Stimulated activated naive CD8-positive, alpha-beta T cell treated with anti-CD3 and anti-CD28 coated beads, Interleukin-15, amount 100 ng/mL, for 72 hours (primary cell): ENCODE data around the gene CCDC51.
A peak's percentile ranks its signal among the peaks of the same experiment; 100 is the strongest.

Experiments
- ATAC-seq: fragments of 150-1000 bp; cut with Tn5 transposase; 2 replicates; pipeline ENCODE4 v1.10.0; 2021; ENCODE audit warnings: mild to moderate bottlenecking, moderate library complexity
- DNase-seq, 2 donors: peaks; one replicate each; pipeline ENCODE4 v3.0.0; 2021 to 2022
- H3K27ac Mint-ChIP-seq, 2 donors: one replicate each; pipeline ENCODE4 v1.8.0; 2022; ENCODE audit warnings: mild to moderate bottlenecking in 2 of 2, mixed read lengths in 2 of 2, moderate library complexity in 2 of 2
- H3K27me3 Mint-ChIP-seq: one replicate; pipeline ENCODE4 v1.8.0; 2022; ENCODE audit warnings: mixed read lengths
- H3K4me1 Mint-ChIP-seq: one replicate; pipeline ENCODE4 v1.8.0; 2022; ENCODE audit warnings: mild to moderate bottlenecking, mixed read lengths
- H3K4me3 Mint-ChIP-seq, 2 donors: one replicate each; pipeline ENCODE4 v1.8.0; 2022; ENCODE audit warnings: mild to moderate bottlenecking in 2 of 2, mixed read lengths in 2 of 2, moderate library complexity in 1 of 2
- H3K9me3 Mint-ChIP-seq, 2 donors: one replicate each; pipeline ENCODE4 v1.8.0; 2022; ENCODE audit warnings: mixed read lengths in 2 of 2

The CCDC51 gene

GRCh38 chr3:48431224-48432029 is 8.5 kb downstream of the CCDC51 start:
- H3K9me3 Mint-ChIP-seq = no peaks in the 10 kb centered on the region
- H3K27me3 Mint-ChIP-seq = peaks cover 27% of the 10 kb centered on the region
- no peak overlapping the region for H3K27ac Mint-ChIP-seq

DNA sequence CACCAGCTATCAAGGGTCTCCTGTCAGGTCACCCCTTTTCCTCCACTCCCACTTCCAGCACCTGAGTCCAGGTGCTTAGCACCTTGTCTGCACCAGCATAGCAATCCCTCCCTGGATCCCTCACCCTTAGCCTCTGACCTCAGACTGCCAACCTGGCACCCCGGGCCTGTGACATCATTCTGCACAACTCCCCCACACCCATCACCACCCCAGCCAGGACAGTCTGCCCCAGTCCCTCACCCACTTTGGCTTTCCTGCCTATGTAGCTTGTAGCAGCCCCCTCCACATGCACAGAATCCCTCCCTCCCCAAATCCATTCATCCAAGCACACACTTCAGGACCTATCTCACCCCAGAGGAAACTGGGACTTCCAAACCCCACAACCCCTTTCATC is 9.2 kb downstream of the CCDC51 start:
- Mint-ChIP-seq H3K4me3 (peak overlapping the region; percentile 83 to 85), H3K27ac (no peak overlapping the region), H3K27me3 (peaks cover 27% of the 10 kb centered on the region), H3K4me1 (peaks cover 24% of the 10 kb centered on the region), H3K9me3 (no peaks in the 10 kb centered on the region)
- ATAC-seq (no peak), DNase-seq (no peak)

More at GRCh38 chr3:48431224-48432029, 8.5 kb downstream of the CCDC51 start:
- no peak for DNase-seq
- H3K4me3 Mint-ChIP-seq = no peak overlapping the region
- no peak for ATAC-seq
- H3K4me1 Mint-ChIP-seq = peaks cover 24% of the 10 kb centered on the region

- H3K9me3 Mint-ChIP-seq = no peaks in the 10 kb centered on the region
- peaks cover 27% of the 10 kb centered on the region for H3K27me3 Mint-ChIP-seq
Measured at GRCh38 chr3:48429960-48430707, 9.8 kb downstream of the CCDC51 start, which contains the start of gene PLXNB1. Gene PLXNB1 (minus strand): TSS chr3:48430086. CDS start chr3:48424611, 5,475 bp downstream.

DNA sequence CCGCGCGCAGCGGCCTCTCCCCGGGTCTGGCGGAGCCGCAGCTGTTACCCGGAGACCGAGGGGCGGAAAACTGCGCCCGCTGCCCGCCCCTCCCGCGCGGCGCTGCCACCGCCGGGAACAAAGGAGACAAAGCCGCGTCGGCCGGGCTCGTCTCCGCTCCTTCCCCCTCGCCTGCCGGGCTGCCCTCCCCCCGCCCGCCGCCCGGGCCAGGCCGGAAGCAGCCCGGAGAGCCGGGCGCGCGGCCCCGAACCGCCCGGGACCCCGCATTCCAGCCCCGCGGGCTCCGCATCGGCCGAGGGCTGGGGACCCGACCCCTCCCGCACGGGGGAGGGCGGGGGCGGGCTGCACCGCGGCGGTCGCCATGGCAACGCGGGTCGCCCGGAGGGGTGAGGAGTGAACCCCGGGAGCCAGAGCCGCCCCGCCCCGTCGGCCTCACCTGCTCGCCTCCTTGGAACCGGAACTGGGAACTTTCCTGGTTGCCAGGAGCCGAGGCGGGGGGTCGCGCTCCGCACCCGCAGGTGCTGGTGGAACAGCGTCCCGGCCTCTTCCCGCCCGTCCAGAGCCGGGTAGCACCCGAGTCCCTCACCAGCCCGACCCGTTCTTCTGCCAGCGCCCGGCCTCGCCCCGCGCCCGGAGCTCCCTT is 10.5 kb downstream of the CCDC51 start:
- peaks cover 18% of the 10 kb centered on the region for H3K4me1 Mint-ChIP-seq
- peaks cover 27% of the 10 kb centered on the region for H3K27me3 Mint-ChIP-seq
- no peak overlapping the region for H3K27ac Mint-ChIP-seq
- peak; percentile 72 for ATAC-seq
- no peaks in the 10 kb centered on the region for H3K9me3 Mint-ChIP-seq
- H3K4me3 Mint-ChIP-seq = peak overlapping the region; percentile 83 to 85
- peak; percentile 50 to 51 for DNase-seq

More at GRCh38 chr3:48429960-48430707, 9.8 kb downstream of the CCDC51 start, which contains the start of gene PLXNB1:
- DNase-seq (peak in 1 of 2 donors; percentile 23), ATAC-seq (peak; percentile 40)
- peaks cover 24% of the 10 kb centered on the region for H3K4me1 Mint-ChIP-seq
- peak within 1 kb of the TSS; percentile 73 to 86 for H3K27ac Mint-ChIP-seq
- peak within 1 kb of the TSS; percentile 83 to 85 for H3K4me3 Mint-ChIP-seq

DNA sequence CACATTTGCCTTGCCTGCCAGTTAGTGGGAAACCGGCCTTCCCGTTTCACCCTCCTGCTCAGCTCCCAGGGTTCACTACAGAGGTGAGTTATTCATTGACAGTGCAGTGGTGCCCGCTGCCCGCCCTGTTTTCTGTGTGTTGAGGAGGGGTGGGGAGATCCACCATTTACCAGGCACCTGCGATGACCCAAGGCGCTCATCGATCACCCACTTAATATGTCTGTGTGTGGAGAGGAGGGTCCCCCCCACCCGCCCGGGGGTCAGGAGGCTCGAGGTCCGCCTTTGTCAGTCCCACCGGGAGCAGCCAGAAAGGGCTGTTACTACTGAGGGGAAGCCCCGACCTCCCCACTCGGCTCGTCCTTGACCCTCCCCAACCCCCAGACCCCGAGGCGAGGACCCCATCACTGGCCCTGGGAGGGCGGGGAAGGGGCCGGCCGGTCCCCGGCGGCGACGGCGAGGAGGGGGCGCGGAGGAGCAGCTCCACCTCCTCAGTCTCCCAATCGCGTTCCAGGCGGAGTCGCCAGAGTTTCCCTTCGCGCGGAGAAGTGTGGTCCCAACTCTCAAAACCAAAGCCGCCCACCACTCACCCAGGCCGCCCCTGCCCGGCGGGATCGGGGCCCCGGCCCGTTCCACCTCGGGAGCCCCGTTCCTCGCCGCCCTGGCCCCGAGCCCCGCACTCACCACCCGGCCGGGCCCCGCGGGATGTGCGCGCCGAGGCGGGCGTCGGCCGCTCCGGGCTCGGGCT is 11.2 kb downstream of the CCDC51 start:
- Mint-ChIP-seq H3K4me3 (peak overlapping the region in 1 of 2 donors; percentile 5), H3K27ac (no peak overlapping the region), H3K27me3 (peaks cover 27% of the 10 kb centered on the region), H3K9me3 (no peaks in the 10 kb centered on the region), H3K4me1 (peaks cover 16% of the 10 kb centered on the region)
- peak; percentile 67 for ATAC-seq
- no peak for DNase-seq

GRCh38 chr3:48428088-48428571 is 11.8 kb downstream of the CCDC51 start:
- H3K4me1 Mint-ChIP-seq = peaks cover 16% of the 10 kb centered on the region
- DNase-seq = no peak
- ATAC-seq = no peak
- H3K27ac Mint-ChIP-seq = no peak overlapping the region
- peak overlapping the region in 1 of 2 donors; percentile 5 for H3K4me3 Mint-ChIP-seq
- peaks cover 27% of the 10 kb centered on the region for H3K27me3 Mint-ChIP-seq
- H3K9me3 Mint-ChIP-seq = no peaks in the 10 kb centered on the region

DNA sequence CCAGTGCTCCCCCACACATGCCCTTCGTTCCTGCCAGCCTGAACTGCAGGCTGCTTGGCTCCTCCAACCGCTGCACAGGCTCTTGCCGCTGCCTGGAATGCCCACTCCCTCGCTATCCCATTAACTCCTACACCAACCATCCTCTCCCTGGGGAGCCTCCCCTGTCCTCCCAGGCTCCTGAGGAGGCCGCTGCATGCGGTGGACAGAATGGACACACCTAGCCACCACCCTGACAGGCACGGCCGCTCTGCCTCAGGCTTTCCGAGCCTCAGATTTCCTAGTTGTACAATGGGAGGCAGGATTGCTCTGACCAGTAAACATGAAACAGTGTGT is 12.3 kb downstream of the CCDC51 start:
- H3K4me3 Mint-ChIP-seq = no peak overlapping the region
- no peak overlapping the region for H3K27ac Mint-ChIP-seq
- peaks cover 27% of the 10 kb centered on the region for H3K27me3 Mint-ChIP-seq
- DNase-seq = no peak
- H3K4me1 Mint-ChIP-seq = peaks cover 16% of the 10 kb centered on the region
- no peak for ATAC-seq
- H3K9me3 Mint-ChIP-seq = no peaks in the 10 kb centered on the region

GRCh38 chr3:48426944-48427629 is 12.8 kb downstream of the CCDC51 start:
- DNase-seq (no peak), ATAC-seq (no peak)
- Mint-ChIP-seq H3K9me3 (no peaks in the 10 kb centered on the region), H3K27me3 (peaks cover 27% of the 10 kb centered on the region), H3K4me1 (peaks cover 16% of the 10 kb centered on the region), H3K4me3 (no peak overlapping the region), H3K27ac (no peak overlapping the region)

DNA sequence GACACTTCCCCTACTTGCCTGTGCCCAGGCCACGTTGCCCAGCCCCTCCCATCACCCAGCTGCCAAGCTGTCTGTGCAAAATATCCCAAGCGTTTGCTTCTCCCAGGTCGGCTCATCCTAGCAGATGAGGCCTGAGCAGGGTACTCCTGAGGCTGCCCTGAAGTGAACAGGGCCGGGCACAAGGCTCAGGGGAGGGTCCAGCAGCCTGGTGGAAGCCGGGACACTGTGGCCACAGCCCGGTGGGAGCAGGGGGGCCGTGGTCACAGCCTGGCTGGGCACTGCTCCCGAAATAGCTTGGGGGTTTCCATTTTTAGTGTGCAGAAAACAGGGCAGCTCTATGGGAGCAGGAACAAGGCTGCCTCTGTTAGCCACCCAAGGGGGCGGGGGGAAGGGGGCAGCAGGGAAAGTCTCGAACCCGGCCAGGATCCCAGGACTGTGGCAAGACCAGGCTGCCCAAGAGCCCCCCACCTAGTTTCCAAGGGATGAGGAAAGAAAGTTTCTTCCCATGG is 13.5 kb downstream of the CCDC51 start:
- Mint-ChIP-seq H3K4me1 (peaks cover 16% of the 10 kb centered on the region), H3K27ac (no peak overlapping the region), H3K9me3 (no peaks in the 10 kb centered on the region), H3K27me3 (peaks cover 27% of the 10 kb centered on the region), H3K4me3 (no peak overlapping the region)
- ATAC-seq = no peak
- DNase-seq = no peak

DNA sequence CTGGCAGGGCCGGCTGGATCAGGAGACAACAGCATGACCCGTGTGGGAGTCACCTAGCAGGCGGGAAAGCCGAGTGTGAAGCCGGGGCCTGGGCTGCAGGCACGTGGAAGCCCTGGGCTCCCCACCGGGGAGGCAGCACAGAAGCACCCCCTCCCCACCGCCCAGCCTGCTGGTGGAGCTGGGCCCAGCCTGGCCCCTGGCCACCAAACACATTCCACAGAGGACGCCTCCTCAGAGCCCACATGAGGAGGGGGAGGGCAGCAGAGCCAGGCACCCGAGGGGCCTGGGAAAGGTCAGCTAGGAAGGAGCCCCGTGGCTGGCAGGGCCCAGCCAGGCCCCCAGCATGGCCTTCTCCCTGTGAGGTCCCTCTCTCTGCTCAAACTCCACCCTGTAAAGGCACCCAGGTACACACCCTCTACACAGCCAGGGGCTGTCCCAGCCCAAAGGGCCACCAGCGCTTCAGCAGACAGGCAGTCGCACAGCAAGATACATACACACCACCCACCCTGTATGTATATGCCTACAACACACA is 14.6 kb downstream of the CCDC51 start:
- H3K27me3 Mint-ChIP-seq = peaks cover 21% of the 10 kb centered on the region
- H3K4me3 Mint-ChIP-seq = no peak overlapping the region
- no peak overlapping the region for H3K27ac Mint-ChIP-seq
- H3K4me1 Mint-ChIP-seq = peaks cover 7% of the 10 kb centered on the region
- no peak for ATAC-seq
- no peaks in the 10 kb centered on the region for H3K9me3 Mint-ChIP-seq
- DNase-seq = no peak

DNA sequence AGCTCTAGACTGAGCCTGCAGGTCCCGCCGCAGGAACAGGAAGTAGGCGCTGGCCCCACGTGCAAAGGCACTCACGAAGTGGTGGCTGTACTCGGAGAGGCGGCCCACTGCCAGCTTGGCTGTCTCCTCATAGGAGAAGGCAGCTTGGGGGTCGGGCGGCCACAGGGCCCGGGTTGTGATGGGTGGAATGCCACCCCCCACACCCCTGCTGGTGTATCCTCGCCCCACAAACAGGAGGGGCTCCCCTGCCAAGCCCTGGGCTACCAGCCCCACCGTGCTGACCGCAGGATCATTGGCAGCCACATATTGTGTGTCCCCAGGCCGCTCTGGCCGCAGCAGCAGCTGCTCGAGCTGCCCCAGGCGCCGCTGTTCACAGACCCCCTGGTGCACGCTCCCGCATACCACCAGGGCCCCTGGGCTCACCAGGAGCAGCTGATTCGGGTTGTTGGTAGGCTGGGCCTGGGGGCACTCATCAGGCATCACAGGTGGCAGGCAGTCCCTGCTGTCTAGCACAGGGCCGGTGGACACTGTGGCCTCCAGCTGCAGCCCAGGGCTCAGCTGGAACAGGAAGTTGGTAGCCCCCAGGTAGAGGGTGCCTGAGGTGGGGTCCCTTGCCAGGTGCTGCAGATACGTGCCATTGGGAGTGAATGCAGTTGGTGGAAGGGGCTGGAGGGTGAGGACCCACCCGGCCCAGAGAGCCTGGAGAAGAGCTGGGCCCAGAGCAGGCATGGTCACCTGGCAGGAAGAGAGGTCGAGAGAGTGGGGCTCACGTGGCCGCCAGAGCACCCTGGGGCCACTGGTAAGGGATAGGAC is 15.8 kb downstream of the CCDC51 start:
- Mint-ChIP-seq H3K4me3 (no peak overlapping the region), H3K27me3 (peaks cover 15% of the 10 kb centered on the region), H3K4me1 (no peaks in the 10 kb centered on the region), H3K27ac (peak overlapping the region in 1 of 2 donors; percentile 91), H3K9me3 (no peaks in the 10 kb centered on the region)
- no peak for DNase-seq
- no peak for ATAC-seq

DNA sequence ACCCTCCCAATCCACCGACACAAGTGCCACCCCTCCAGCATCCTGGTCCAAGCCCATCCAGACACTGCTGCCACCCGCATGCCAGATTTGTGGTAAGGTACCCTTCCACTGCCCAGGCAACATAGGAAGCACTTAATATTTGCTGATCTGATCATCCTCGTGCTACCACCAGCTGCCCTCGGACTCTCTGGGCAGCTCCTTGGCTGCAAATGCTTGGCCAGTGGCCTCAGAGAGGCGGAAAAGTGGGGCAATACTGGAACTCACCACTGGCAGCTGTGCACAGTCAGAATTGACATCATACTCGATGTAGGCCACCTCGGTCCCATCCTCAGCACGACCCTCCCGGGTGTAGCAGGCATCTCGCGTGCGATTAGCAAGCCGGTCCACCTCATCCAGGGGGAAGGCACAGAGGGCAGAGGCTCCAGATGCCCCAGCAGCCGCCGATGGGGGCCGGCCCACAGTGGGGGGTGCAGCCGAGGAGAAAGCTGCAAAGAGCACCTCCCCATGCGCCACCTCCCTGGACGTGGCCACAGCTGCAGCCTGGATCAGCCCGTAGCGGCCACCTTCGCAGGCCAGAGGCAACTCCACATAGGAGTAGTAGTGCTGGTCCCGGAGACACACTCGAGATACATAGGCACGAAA is 16.6 kb downstream of the CCDC51 start:
- H3K4me1 Mint-ChIP-seq = no peaks in the 10 kb centered on the region
- ATAC-seq = no peak

DNA sequence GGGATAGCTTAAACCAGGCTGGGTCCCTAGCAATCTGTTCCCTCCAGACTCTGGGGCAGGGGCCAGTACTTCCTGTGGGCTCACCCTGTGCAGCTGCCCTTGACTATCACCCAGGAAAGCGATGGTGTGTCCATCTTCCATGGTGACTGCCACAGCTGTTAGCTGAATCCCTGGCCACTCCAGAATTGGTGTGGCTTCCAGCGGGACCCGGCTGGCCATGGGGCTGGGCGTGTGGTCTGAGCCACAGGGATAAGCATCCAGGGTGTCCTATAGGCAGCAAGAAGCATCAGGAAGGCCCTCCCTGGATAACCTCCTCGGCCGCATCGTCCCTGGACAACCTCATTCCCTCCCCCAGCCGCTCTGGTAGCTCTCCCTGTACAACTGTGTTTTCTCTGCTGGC is 17.2 kb downstream of the CCDC51 start:
- ATAC-seq = no peak
- H3K27me3 Mint-ChIP-seq = peaks cover 5% of the 10 kb centered on the region
- no peaks in the 10 kb centered on the region for H3K9me3 Mint-ChIP-seq
- peak overlapping the region in 1 of 2 donors; percentile 20 for H3K27ac Mint-ChIP-seq
- H3K4me1 Mint-ChIP-seq = no peaks in the 10 kb centered on the region
- H3K4me3 Mint-ChIP-seq = no peak overlapping the region
- DNase-seq = no peak

More for the DNA sequence above, 16.6 kb downstream of the CCDC51 start:
- H3K27ac Mint-ChIP-seq = no peak overlapping the region
- H3K4me3 Mint-ChIP-seq = no peak overlapping the region
- peaks cover 12% of the 10 kb centered on the region for H3K27me3 Mint-ChIP-seq
- no peaks in the 10 kb centered on the region for H3K9me3 Mint-ChIP-seq
- no peak for DNase-seq
